NCI-H2196 treated with DMSO at 0.1 percent for 48 hours (cell line): ENCODE data around the gene WASHC2C.
"Not testable (repeated sequence)": the region's sequence is repeated elsewhere in the genome, so short reads cannot be mapped to it uniquely, and the experiment has no call there.

Source experiments
- DNase-seq: peaks from one replicate; lab custom pipeline; 2025; ENCODE audit not compliant: unreplicated experiment; lab: John Stamatoyannopoulos, UW

Gene WASHC2C, protein sequence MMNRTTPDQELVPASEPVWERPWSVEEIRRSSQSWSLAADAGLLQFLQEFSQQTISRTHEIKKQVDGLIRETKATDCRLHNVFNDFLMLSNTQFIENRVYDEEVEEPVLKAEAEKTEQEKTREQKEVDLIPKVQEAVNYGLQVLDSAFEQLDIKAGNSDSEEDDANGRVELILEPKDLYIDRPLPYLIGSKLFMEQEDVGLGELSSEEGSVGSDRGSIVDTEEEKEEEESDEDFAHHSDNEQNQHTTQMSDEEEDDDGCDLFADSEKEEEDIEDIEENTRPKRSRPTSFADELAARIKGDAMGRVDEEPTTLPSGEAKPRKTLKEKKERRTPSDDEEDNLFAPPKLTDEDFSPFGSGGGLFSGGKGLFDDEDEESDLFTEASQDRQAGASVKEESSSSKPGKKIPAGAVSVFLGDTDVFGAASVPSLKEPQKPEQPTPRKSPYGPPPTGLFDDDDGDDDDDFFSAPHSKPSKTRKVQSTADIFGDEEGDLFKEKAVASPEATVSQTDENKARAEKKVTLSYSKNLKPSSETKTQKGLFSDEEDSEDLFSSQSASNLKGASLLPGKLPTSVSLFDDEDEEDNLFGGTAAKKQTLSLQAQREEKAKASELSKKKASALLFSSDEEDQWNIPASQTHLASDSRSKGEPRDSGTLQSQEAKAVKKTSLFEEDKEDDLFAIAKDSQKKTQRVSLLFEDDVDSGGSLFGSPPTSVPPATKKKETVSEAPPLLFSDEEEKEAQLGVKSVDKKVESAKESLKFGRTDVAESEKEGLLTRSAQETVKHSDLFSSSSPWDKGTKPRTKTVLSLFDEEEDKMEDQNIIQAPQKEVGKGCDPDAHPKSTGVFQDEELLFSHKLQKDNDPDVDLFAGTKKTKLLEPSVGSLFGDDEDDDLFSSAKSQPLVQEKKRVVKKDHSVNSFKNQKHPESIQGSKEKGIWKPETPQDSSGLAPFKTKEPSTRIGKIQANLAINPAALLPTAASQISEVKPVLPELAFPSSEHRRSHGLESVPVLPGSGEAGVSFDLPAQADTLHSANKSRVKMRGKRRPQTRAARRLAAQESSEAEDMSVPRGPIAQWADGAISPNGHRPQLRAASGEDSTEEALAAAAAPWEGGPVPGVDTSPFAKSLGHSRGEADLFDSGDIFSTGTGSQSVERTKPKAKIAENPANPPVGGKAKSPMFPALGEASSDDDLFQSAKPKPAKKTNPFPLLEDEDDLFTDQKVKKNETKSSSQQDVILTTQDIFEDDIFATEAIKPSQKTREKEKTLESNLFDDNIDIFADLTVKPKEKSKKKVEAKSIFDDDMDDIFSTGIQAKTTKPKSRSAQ (N-terminal part only)

DNA sequence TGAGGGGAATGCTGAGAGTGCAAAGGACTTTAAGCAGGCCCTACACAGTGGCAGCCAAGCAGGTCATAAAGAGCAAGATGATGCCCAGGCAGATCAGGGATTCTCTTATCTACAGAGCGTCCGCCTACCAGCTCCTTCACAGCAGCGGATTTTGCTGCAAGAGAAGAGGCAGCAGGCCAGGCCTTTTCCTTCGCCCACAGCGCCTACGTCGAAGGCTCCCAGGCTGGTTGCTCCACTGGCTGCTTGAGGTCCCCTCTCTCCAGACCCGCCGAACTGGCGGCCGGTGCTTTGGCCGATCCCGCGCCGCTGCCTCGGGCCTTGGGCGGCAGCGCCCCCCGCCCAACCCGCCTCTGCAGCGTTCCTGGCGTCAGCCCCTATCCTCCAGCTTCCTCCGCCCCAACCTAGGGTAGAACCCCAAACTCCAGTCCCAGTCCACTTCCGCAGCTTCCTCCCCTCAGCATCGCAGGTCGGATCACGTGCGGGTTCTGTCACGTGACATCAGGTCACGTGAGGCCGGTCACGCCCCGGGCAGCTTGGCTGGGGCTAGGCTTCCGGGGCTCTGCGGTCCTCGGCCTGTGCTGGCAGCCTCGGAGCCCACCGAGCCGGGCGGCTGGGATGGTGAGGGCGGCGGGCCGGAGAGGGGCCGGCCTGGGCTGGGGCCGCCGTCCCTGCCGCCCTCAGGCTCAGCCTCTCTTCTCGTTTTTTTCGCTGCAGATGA, at the start of gene WASHC2C:
TSS of gene WASHC2C (plus strand) at position 564 of the 718 bp plus-strand sequence. CDS start at position 616, 52 bp downstream.
- not testable (repeated sequence) for DNase-seq

DNA sequence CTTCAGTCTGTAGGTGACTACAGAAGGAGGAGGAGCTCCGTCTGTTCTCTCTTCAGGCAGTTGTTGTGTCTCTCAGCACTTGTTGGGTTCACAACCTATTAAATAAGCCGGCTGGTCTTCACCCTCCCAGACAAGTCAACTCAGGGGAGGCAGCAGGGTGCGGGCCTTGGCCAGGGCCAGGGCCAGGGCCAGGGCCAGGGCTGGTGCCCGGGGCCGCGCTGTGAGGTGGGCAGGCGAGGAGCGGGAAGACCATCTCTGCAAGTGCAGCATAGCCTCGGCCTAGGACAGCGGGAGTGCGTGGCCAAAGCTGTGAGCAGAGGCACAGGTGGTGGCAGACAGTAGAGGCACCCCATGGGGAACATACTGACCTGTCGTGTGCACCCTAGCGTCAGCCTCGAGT, 48.6 kb upstream of the WASHC2C start:
- not testable (repeated sequence) for DNase-seq

DNA sequence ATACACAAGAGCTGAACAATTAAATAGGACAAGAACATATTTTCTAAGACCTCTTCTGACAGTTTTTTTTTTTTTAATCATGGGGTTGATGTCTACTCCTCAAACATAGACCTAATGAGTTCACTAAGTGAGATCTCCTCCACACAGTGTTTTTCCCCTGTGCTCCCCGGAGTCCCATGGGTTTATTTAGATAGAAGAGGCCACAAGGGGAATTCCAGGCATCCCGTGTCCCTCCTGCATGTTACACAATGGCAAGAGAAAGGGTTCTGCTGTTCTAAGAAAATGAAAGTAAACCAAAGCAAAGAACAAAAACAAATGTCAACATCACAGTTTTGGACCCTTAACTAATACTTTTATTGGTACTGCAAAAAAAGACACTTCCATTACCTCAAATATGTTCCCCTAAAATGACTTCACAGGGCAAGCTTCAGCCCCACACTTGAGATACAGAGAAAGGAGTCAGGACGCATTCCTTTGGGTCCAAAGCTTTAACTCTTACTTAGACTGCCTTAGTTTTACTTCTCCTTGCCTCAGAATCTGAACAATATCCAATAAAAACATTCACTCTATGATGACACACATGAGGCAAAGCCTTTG, 16.8 kb upstream of the WASHC2C start:
- DNase-seq, result not testable (repeated sequence)

DNA sequence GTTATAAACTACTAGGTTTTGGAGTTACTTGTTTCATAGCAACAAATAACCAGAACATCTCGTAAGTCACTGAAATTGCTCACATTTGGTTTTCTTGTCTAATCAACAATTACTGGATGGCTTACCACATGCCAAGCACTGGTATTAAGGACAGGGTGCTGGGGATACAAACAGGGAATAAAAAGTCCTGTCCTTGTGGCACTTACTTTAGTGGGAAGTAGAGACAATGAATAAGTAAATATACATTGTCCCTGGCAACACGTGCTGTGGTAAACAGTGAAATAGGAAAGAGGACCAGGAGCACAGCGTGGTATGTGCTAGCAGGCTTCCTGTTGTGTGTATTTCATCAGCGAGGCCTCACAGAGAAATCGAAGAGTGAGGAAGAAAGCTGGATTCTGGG, 15.8 kb upstream of the WASHC2C start:
- DNase-seq, result not testable (repeated sequence)

DNA sequence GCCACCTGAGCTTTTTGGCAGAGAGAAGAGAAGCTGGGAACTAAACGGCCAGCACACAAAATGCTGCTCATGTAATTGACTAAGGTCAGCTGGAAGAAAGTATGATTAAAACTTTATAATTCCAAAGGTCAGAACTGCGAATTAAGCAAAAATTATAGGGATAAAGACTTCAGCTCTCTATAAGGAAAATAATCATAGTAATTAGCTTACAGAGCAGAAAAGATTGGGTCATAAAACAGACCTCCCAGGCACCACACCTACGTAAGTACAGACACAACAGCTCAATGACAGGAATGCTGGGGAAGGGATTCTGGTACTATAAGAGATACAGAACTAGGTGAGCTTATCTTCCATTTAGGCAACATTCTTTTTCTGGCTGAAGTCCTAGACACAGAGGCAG, 10.0 kb upstream of the WASHC2C start:
- not testable (repeated sequence) for DNase-seq

DNA sequence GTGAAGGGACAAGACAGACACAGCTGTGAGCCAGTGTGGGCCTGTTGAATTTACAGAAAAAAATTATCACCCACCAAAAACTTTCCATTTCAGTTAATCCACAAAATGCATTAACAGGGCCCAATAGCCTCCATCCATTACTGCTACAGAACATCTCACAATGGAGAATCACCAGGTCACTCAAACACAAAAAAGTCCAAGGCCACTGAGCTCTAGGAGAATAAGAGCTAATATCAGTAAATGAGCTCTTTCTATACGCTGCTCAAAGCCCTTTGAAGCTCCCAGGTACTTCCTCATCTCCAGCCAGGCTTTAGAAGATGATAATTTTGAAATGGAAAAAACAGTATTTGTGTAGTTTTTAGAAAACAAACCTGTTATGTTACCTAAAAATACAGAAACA, 9.4 kb upstream of the WASHC2C start:
- DNase-seq, result not testable (repeated sequence)

DNA sequence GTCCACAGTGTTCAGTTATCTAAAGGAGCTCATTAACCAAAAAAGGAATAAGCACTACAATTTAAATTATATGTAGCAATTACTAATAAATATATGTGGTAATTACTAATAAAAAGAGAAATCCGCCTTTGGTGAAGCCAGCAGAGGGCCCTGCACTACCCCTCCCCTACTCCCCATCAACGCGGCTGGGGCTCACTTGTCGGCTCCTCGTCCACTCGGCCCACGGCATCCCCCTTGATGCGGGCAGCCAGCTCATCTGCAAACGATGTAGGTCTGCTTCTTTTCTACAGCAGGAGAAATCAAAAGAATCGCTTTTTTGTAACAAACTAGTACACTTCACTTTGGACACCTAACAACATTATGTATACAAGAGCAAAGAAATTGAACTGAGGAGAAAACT, 5.6 kb upstream of the WASHC2C start:
- not testable (repeated sequence) for DNase-seq

DNA sequence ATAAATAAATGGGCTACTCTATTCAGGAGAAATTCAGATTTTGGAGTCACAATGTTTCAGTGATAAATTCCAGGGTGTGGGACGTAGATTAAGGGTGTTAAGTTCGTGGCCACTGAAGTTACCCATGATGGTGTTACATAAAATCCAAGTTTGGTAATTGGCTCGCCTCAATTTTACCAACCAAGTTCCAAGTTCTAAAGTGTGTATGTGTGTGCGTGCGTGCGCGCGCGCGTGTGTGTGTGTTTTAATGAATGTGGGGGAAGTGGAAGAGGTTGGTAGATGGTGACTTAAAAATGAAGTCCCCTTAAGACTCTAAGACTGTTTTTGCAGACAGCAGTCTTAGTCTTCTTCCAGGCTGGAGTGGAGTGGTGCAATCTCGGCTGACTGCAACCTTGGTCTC, 3.2 kb upstream of the WASHC2C start:
- DNase-seq, result not testable (repeated sequence)

DNA sequence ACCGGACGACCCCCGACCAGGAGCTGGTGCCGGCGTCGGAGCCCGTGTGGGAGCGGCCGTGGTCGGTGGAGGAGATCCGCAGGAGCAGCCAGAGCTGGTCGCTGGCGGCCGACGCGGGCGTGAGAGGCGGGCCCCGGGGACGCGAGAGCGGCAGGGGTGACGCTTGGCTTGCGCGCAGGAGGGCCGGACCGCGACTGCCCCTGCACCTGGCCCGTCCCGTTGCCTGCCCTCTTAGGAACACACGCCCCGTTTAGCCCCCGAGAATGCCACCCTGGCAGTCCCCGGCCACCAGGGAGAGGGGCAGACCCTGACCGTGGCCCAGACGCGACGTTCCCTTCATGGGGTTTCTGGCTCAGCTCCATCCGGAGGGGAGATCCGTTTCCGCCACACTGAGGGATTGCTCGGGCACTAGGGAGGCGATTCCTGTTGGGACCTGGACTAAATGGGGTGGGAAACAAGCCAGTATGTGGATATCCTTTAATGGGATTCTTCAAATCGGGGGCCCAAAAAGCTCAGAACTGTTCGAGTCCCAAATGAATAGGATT, 427 bp downstream of the WASHC2C start:
- DNase-seq, result not testable (repeated sequence)

DNA sequence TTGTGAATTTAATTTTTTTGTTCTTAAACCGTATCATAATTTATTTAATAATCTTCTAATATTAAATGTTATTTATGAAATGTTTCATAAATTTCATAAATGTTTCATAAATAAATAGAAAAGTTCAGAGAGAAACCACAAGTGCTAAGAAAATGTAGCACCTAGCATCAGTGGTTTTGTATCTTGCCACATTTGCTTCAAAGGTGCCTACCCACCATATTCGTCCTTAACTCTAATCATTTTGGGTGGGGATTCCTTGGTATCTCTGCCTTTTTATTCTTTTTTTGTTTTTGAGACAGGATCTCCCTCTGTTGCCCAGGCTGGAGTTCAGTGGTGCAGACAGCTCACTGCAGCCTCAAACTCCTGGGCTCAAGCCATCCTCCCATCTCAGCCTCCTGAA, 7.4 kb downstream of the WASHC2C start:
- not testable (repeated sequence) for DNase-seq

DNA sequence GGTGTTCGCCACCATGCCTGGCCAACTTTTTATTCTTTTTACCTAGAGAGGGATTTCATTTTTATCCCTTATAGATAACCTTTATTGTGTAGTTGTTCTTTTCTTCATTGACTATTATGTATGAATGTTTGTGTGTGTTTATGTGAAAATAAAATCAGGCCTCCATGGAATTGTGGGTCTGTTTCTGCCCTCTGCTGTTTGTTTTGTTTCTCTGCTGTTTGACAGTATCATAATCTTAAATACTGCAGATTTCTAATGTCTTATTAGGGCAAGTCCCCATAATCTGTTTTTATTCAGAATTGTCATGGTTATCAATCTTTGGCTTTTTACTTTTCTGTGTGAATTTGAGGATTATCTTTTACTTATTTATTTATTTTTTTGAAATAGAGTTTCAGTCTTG, 7.8 kb downstream of the WASHC2C start:
- DNase-seq, result not testable (repeated sequence)

DNA sequence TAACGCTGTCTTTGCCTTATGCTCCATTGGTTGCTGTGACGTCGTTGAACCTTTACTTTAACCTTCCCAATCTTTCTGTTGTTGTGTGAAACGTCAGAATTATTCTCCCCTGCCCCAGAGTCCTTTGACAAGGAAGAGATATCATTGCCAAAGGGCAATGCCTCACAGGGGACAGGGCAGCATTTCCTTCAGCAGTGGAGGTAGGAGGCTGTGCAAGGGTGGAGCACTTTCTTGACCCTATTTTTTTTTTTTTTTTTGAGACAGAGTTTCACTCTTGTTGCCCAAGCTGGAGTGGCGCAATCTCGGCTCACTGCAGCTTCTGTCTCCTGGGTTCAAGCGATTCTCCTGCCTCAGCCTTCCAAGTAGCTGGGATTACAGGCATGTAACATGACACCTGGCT, 14.5 kb downstream of the WASHC2C start:
- not testable (repeated sequence) for DNase-seq

DNA sequence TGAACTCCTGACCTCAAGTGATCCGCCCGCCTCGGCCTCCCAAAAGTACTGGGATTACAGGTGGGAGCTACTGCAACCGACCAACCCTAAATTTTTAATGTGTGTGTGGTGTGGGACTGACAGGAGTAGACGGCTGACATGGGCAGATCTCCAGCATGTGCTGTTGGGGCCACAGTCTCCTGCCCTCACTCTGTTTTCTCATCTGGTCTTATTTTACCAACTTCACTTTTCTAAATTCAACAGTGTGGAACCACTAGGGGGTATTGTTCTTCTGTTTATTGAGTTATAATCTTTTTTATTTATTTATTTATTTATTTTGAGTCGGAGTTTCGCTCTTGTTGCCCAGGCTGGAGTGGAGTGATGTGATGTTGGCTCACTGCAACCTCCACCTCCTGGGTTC, 14.9 kb downstream of the WASHC2C start:
- not testable (repeated sequence) for DNase-seq

DNA sequence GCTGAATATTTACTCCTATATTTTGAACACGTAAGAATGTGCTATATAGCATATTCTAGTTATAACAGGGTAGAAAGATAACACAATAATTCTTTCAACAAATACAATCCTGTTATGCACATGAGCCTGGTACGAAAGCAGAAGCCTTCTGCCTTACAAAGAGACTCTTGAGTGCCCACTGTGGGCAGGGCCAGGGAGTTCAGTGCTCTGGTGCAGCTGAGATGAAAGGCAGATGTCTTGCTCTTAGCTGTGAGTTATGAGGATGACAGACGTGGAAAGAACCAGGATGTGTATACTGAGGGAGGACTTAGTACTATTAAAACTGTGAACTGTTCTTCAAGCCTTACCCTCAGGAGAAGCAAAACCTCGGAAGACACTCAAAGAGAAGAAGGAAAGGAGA, 24.1 kb downstream of the WASHC2C start:
- not testable (repeated sequence) for DNase-seq

DNA sequence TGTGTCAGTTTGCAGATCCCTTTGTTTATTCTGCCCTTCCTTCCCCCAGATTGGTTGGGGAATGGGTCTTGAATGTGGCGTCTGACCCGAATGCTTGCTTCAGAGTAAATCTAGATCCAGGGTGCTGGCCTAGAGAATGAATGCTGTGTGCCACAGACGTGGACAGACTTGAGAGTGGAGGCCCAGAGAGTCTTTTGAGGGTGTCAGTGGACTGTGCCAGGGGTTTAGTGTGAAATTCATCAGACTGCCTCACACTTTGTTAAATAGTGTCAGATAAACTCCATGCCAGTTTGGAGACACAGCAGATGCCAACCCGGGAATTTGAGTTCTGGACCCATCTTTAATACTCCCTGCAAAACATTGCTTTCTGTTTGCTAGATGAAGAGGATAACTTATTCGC, 25.1 kb downstream of the WASHC2C start:
- DNase-seq, result not testable (repeated sequence)

DNA sequence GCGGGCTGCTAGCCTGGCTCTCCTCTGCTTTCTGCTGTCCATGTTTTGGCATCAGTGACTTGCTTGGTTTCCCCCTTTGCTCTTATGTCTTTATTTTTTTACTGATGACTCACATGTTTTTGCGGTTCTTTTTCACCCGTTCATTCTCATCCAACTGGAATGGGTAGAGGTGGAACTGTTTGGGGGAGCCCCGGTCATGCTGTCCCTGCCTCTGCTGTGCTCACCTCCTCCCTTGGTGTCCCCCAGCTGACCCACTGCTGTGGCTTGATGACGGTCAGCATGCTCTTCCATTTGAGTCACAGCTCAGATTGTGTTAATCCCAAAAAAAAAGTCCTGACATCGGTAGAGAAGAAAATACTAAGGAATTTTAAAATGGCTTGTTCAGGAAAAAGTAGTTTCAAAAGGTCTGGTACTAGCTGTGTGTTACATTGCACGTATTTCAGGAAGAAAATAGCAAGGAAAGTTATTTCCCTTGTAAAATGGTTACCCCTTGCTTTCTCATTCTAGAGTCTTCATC, 27.0 kb downstream of the WASHC2C start:
- not testable (repeated sequence) for DNase-seq

DNA sequence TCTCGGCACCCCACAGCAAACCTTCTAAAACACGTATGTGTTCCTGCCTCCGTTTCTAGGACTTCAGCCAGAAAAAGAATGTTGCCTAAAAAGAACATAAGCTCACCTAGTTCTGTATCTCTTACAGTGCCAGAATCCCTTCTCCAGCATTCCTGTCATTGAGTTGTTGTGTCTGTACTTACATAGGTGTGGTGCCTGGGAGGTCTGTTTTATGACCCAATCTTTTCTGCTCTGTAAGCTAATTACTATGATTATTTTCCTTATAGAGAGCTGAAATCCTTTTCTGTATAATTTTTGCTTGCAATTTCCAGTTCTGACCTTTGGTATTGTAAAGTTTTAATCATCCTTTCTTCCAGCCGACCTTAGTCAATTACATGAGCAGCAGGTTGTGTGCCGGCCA, 28.0 kb downstream of the WASHC2C start:
- not testable (repeated sequence) for DNase-seq

DNA sequence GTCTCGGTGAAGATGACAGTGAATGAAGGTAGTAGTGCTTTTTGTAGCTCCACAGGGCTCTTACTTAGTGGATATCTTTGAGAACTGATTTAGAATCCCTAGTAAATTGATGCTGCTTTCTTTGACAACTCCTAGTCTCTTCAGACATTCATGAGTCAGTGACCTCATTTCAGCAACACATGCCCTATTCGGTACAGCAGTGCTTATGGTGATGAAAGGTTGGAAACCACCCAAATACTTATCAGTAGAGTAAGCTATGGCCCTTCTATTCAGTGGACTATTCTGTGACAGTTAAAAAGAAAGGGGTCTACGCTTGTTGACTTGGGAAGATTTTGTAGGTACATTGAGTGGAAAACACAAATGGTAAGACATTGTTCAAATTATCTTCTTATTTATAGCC, 29.0 kb downstream of the WASHC2C start:
- not testable (repeated sequence) for DNase-seq

DNA sequence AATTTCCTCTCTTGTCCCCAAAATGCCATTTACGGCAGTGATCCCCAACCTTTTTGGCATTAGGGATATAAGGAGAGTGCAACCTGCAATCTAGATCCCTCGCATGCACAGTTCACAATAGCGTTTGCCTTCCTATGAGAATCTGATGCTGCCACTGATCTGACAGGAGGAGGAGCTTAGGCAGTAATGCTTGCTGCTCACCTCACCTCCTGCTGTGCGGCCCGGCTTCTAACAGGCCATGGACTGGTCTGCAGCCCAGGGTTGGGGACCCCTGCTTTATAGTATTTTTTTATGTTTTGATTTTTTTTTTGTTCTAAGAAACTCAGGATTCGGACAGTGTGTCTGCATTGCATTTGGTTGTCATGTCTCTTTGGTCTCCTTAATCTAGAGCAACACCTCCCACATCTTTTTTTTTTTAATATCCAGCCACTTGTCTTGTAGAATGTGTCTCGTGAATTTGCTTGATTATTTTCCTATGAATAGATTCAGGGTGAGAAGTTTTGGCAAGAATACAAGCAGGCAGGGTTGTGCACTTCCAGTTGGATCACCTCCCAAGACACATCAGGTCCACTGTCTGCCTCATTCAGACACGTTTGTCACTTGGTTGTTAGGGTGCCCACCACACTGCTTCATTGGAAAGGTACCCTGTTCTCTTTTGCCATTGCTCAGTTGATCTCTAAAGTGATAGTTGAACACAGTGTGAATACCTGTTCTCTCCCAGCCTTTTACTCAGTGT, 30.8 kb downstream of the WASHC2C start:
- not testable (repeated sequence) for DNase-seq
